NB4 (cell line): ENCODE data around the gene TMEM109.

Experiments used
- DNase-seq: peaks from one replicate; pipeline ENCODE4 v3.0.0; 2010; ENCODE audit warnings: low read depth
- H3K4me3 ChIP-seq: one replicate; pipeline ENCODE4 v1.5.1; 2011; ENCODE audit warnings: mild to moderate bottlenecking, low read depth, low read length, moderate library complexity
- CTCF ChIP-seq: IDR thresholded peaks from one replicate; pipeline ENCODE4 v1.5.1; 2012; ENCODE audit warnings: low read depth, low read length
- MAX ChIP-seq: IDR thresholded peaks from 2 replicates; pipeline ENCODE4 v1.6.1; 2011; ENCODE audit warnings: low read depth, low read length
- MYC ChIP-seq: IDR thresholded peaks from 2 replicates; pipeline ENCODE4 v1.6.1; 2011; ENCODE audit warnings: low read depth, low read length
- POLR2A ChIP-seq: IDR thresholded peaks from 2 replicates; pipeline ENCODE4 v1.6.1; 2011; ENCODE audit warnings: mild to moderate bottlenecking; ENCODE audit not compliant: insufficient read length; ENCODE audit errors: extremely low read depth

The TMEM109 gene

GRCh38 chr11:60972182-60973030, 58.4 kb downstream of the TMEM109 start:
- no peak overlapping the region for H3K4me3 ChIP-seq
- DNase-seq = no peak
- TF ChIP-seq MYC = no peak
- TF ChIP-seq POLR2A = no peak
- no peak for TF ChIP-seq MAX
- TF ChIP-seq CTCF = no peak
